ENCODE measurements around the gene LY6G6D. TPM values are rescaled to one million over a fixed set of nuclear protein-coding genes. Genes with fewer than 3 reads are reported as not detected.
"Not testable (repeated sequence)": the region's sequence is repeated elsewhere in the genome, so short reads cannot be mapped to it uniquely, and the experiment has no call there.

Gene LY6G6D
- total and polyA plus RNA-seq, 5 donors from 2014 or later, result not detected

GRCh38 chr6:31707701-31708100 lies 7.4 kb upstream of the LY6G6D start:
- Mint-ChIP-seq H3K36me3 (no peaks in the 10 kb centered on the region), H3K9me3 (no peaks in the 10 kb centered on the region), H3K27me3 (peaks cover 6% of the 10 kb centered on the region), H3K4me1 (peaks cover 0 to 29% (median 15%) of the 10 kb centered on the region in 4 donors), H3K4me3 (no peak overlapping the region), H3K27ac (no peak overlapping the region)
- peaks cover 20% of the 10 kb centered on the region for H3K4me1 ChIP-seq (ENCODE audit: control insufficient read depth, insufficient read depth, low read length, poor library complexity, severe bottlenecking)
- H3K27ac ChIP-seq (ENCODE audit: insufficient read depth, low read length, poor library complexity, severe bottlenecking), result no peak overlapping the region
- no peaks in the 10 kb centered on the region for H3K9me3 ChIP-seq (ENCODE audit: control insufficient read depth in 2 of 2, low read length in 2 of 2)
- ATAC-seq (ENCODE audit: low read depth in 2 of 2) (no peak), DNase-seq (no peak)
- H3K4me3 ChIP-seq (ENCODE audit: low read depth, low read length), result no peak overlapping the region
- no peaks in the 10 kb centered on the region for H3K27me3 ChIP-seq (ENCODE audit: control insufficient read depth, insufficient read depth, low read length)
- no peaks in the 10 kb centered on the region for H3K36me3 ChIP-seq (ENCODE audit: control insufficient read depth, insufficient read depth, low read length)

GRCh38 chr6:31708224-31708623 lies 6.9 kb upstream of the LY6G6D start:
- Mint-ChIP-seq H3K27ac (no peak overlapping the region), H3K27me3 (peaks cover 5% of the 10 kb centered on the region), H3K4me1 (peaks cover 0 to 26% (median 13%) of the 10 kb centered on the region in 4 donors), H3K9me3 (no peaks in the 10 kb centered on the region), H3K4me3 (no peak overlapping the region), H3K36me3 (no peaks in the 10 kb centered on the region)
- peaks cover 19% of the 10 kb centered on the region for H3K4me1 ChIP-seq (ENCODE audit: control insufficient read depth, insufficient read depth, low read length, poor library complexity, severe bottlenecking)
- no peaks in the 10 kb centered on the region for H3K36me3 ChIP-seq (ENCODE audit: control insufficient read depth, insufficient read depth, low read length)
- H3K27me3 ChIP-seq (ENCODE audit: control insufficient read depth, insufficient read depth, low read length), result no peaks in the 10 kb centered on the region
- DNase-seq, result no peak
- no peak for ATAC-seq (ENCODE audit: low read depth in 2 of 2)
- H3K9me3 ChIP-seq (ENCODE audit: control insufficient read depth in 2 of 2, low read length in 2 of 2), result no peaks in the 10 kb centered on the region
- H3K27ac ChIP-seq (ENCODE audit: insufficient read depth, low read length, poor library complexity, severe bottlenecking), result no peak overlapping the region
- no peak overlapping the region for H3K4me3 ChIP-seq (ENCODE audit: low read depth, low read length)

- H3K27me3 Mint-ChIP-seq; H3K27me3 ChIP-seq (ENCODE audit: control insufficient read depth, insufficient read depth, low read length); H3K36me3 ChIP-seq (ENCODE audit: control insufficient read depth, insufficient read depth, low read length); H3K9me3 ChIP-seq (ENCODE audit: control insufficient read depth in 2 of 2, low read length in 2 of 2); H3K27ac ChIP-seq (ENCODE audit: insufficient read depth, low read length, poor library complexity, severe bottlenecking); H3K9me3 Mint-ChIP-seq; H3K4me3 ChIP-seq (ENCODE audit: low read depth, low read length); H3K27ac Mint-ChIP-seq; H3K4me3 Mint-ChIP-seq; ATAC-seq (ENCODE audit: low read depth in 2 of 2); H3K36me3 Mint-ChIP-seq; DNase-seq: not testable (repeated sequence)
- peaks cover 0 to 21% (median 9%) of the 10 kb centered on the region in 4 donors for H3K4me1 Mint-ChIP-seq
- peaks cover 11% of the 10 kb centered on the region for H3K4me1 ChIP-seq (ENCODE audit: control insufficient read depth, insufficient read depth, low read length, poor library complexity, severe bottlenecking)
Measured at GRCh38 chr6:31709157-31709556, 6.0 kb upstream of the LY6G6D start.

GRCh38 chr6:31710523-31711219 lies 4.5 kb upstream of the LY6G6D start:
- DNase-seq, result no peak
- Histone ChIP-seq H3K4me1 (ENCODE audit: control insufficient read depth, insufficient read depth, low read length, poor library complexity, severe bottlenecking) (peaks cover 11% of the 10 kb centered on the region), H3K27me3 (ENCODE audit: control insufficient read depth, insufficient read depth, low read length) (no peaks in the 10 kb centered on the region), H3K36me3 (ENCODE audit: control insufficient read depth, insufficient read depth, low read length) (no peaks in the 10 kb centered on the region), H3K9me3 (ENCODE audit: control insufficient read depth in 2 of 2, low read length in 2 of 2) (no peaks in the 10 kb centered on the region), H3K4me3 (ENCODE audit: low read depth, low read length) (no peak overlapping the region), H3K27ac (ENCODE audit: insufficient read depth, low read length, poor library complexity, severe bottlenecking) (no peak overlapping the region)
- Mint-ChIP-seq H3K27me3 (peaks cover 5% of the 10 kb centered on the region), H3K27ac (peak overlapping the region in 2 of 3 donors; percentile 52 to 83), H3K4me1 (peaks cover 0 to 22% (median 10%) of the 10 kb centered on the region in 4 donors), H3K4me3 (peak overlapping the region in 2 of 4 donors; percentile 51 to 66), H3K9me3 (no peaks in the 10 kb centered on the region), H3K36me3 (no peaks in the 10 kb centered on the region)
- ATAC-seq (ENCODE audit: low read depth in 2 of 2), result no peak

GRCh38 chr6:31711233-31711632 lies 3.9 kb upstream of the LY6G6D start:
- DNase-seq (peak in 1 of 3 donors; percentile 70), ATAC-seq (ENCODE audit: low read depth in 2 of 2) (no peak)
- Histone ChIP-seq H3K36me3 (ENCODE audit: control insufficient read depth, insufficient read depth, low read length) (no peaks in the 10 kb centered on the region), H3K4me1 (ENCODE audit: control insufficient read depth, insufficient read depth, low read length, poor library complexity, severe bottlenecking) (peaks cover 11% of the 10 kb centered on the region), H3K4me3 (ENCODE audit: low read depth, low read length) (no peak overlapping the region), H3K9me3 (ENCODE audit: control insufficient read depth in 2 of 2, low read length in 2 of 2) (no peaks in the 10 kb centered on the region), H3K27me3 (ENCODE audit: control insufficient read depth, insufficient read depth, low read length) (no peaks in the 10 kb centered on the region), H3K27ac (ENCODE audit: insufficient read depth, low read length, poor library complexity, severe bottlenecking) (no peak overlapping the region)
- Mint-ChIP-seq H3K4me1 (peaks cover 0 to 22% (median 10%) of the 10 kb centered on the region in 4 donors), H3K27me3 (peaks cover 5% of the 10 kb centered on the region), H3K4me3 (peak overlapping the region in 1 of 4 donors; percentile 52), H3K36me3 (no peaks in the 10 kb centered on the region), H3K9me3 (no peaks in the 10 kb centered on the region), H3K27ac (peak overlapping the region; percentile 34 to 79 (median 52))

- DNase-seq, result peak in 1 of 3 donors; percentile 63
- no peak overlapping the region for H3K27ac ChIP-seq (ENCODE audit: insufficient read depth, low read length, poor library complexity, severe bottlenecking)
- no peaks in the 10 kb centered on the region for H3K9me3 ChIP-seq (ENCODE audit: control insufficient read depth in 2 of 2, low read length in 2 of 2)
- Mint-ChIP-seq H3K4me3 (no peak overlapping the region), H3K27ac (peak overlapping the region in 1 of 3 donors; percentile 65), H3K27me3 (peaks cover 5% of the 10 kb centered on the region), H3K9me3 (no peaks in the 10 kb centered on the region), H3K4me1 (peaks cover 0 to 22% (median 10%) of the 10 kb centered on the region in 4 donors), H3K36me3 (no peaks in the 10 kb centered on the region)
- ATAC-seq (ENCODE audit: low read depth in 2 of 2), result peak; percentile 57 to 71
- H3K4me3 ChIP-seq (ENCODE audit: low read depth, low read length), result no peak overlapping the region
- no peaks in the 10 kb centered on the region for H3K27me3 ChIP-seq (ENCODE audit: control insufficient read depth, insufficient read depth, low read length)
- no peaks in the 10 kb centered on the region for H3K36me3 ChIP-seq (ENCODE audit: control insufficient read depth, insufficient read depth, low read length)
- peaks cover 11% of the 10 kb centered on the region for H3K4me1 ChIP-seq (ENCODE audit: control insufficient read depth, insufficient read depth, low read length, poor library complexity, severe bottlenecking)
Measured at GRCh38 chr6:31712296-31712695, 2.9 kb upstream of the LY6G6D start.

GRCh38 chr6:31713465-31713864 lies 1.7 kb upstream of the LY6G6D start:
- Mint-ChIP-seq H3K9me3 (no peaks in the 10 kb centered on the region), H3K4me3 (no peak overlapping the region), H3K36me3 (no peaks in the 10 kb centered on the region), H3K27ac (no peak overlapping the region), H3K4me1 (peaks cover 0 to 22% (median 10%) of the 10 kb centered on the region in 4 donors), H3K27me3 (peaks cover 5% of the 10 kb centered on the region)
- Histone ChIP-seq H3K27ac (ENCODE audit: insufficient read depth, low read length, poor library complexity, severe bottlenecking) (no peak overlapping the region), H3K4me3 (ENCODE audit: low read depth, low read length) (no peak overlapping the region), H3K27me3 (ENCODE audit: control insufficient read depth, insufficient read depth, low read length) (no peaks in the 10 kb centered on the region), H3K4me1 (ENCODE audit: control insufficient read depth, insufficient read depth, low read length, poor library complexity, severe bottlenecking) (peaks cover 11% of the 10 kb centered on the region), H3K36me3 (ENCODE audit: control insufficient read depth, insufficient read depth, low read length) (no peaks in the 10 kb centered on the region), H3K9me3 (ENCODE audit: control insufficient read depth in 2 of 2, low read length in 2 of 2) (no peaks in the 10 kb centered on the region)
- no peak for ATAC-seq (ENCODE audit: low read depth in 2 of 2)
- DNase-seq, result no peak

Data from CD4-positive, CD25-positive, alpha-beta regulatory T cell (primary cell).